Measurements from ENCODE around the gene PPL.

The PPL gene

GRCh38 chr16:4886151-4886550 is 50.8 kb downstream of the PPL start:
- no peaks in the 10 kb centered on the region for H3K79me2 ChIP-seq (ENCODE audit: insufficient read depth, low read length)
- H3F3A ChIP-seq (ENCODE audit: insufficient read depth, low read length) = no peaks in the 10 kb centered on the region
- H3K27me3 ChIP-seq (ENCODE audit: insufficient read depth, low read length) = no peaks in the 10 kb centered on the region
- no peaks in the 10 kb centered on the region for H3K9me2 ChIP-seq (ENCODE audit: low read depth, low read length)
- no peak overlapping the region for H2AFZ ChIP-seq (ENCODE audit: low read length)
- H3K4me1 ChIP-seq (ENCODE audit: insufficient read depth, low read length, severe bottlenecking) = no peaks in the 10 kb centered on the region
- H3K4me3 ChIP-seq (ENCODE audit: low read depth, low read length, poor library complexity, severe bottlenecking) = no peak overlapping the region
- no peaks in the 10 kb centered on the region for H4K20me1 ChIP-seq (ENCODE audit: insufficient read depth, low read length)
- peaks cover 46% of the 10 kb centered on the region for H3K36me3 ChIP-seq (ENCODE audit: insufficient read depth, low read length)
- TF ChIP-seq, protein P1, sequence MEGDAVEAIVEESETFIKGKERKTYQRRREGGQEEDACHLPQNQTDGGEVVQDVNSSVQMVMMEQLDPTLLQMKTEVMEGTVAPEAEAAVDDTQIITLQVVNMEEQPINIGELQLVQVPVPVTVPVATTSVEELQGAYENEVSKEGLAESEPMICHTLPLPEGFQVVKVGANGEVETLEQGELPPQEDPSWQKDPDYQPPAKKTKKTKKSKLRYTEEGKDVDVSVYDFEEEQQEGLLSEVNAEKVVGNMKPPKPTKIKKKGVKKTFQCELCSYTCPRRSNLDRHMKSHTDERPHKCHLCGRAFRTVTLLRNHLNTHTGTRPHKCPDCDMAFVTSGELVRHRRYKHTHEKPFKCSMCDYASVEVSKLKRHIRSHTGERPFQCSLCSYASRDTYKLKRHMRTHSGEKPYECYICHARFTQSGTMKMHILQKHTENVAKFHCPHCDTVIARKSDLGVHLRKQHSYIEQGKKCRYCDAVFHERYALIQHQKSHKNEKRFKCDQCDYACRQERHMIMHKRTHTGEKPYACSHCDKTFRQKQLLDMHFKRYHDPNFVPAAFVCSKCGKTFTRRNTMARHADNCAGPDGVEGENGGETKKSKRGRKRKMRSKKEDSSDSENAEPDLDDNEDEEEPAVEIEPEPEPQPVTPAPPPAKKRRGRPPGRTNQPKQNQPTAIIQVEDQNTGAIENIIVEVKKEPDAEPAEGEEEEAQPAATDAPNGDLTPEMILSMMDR (IDR thresholded peaks at IDR 0.05; ENCODE audit: low read length) = no peak
- no peak for TF ChIP-seq EZH2 (IDR thresholded peaks at IDR 0.05; ENCODE audit: borderline replicate concordance, low read length)
- no peak overlapping the region for H3K9ac ChIP-seq (ENCODE audit: low read length)
- H3K4me2 ChIP-seq (ENCODE audit: low read length) = no peak overlapping the region
- no peaks in the 10 kb centered on the region for H3K9me3 ChIP-seq (ENCODE audit: low read length)
- no peak overlapping the region for H3K27ac ChIP-seq (ENCODE audit: low read depth, low read length, poor library complexity, severe bottlenecking)

- Histone ChIP-seq H3K9ac (ENCODE audit: low read length) (no peak overlapping the region), H3K9me2 (ENCODE audit: low read depth, low read length) (no peaks in the 10 kb centered on the region), H4K20me1 (ENCODE audit: insufficient read depth, low read length) (no peaks in the 10 kb centered on the region), H3K27ac (ENCODE audit: low read depth, low read length, poor library complexity, severe bottlenecking) (no peak overlapping the region), H3K4me1 (ENCODE audit: insufficient read depth, low read length, severe bottlenecking) (no peaks in the 10 kb centered on the region), H3K27me3 (ENCODE audit: insufficient read depth, low read length) (no peaks in the 10 kb centered on the region), H3K36me3 (ENCODE audit: insufficient read depth, low read length) (peaks cover 56% of the 10 kb centered on the region), H3F3A (ENCODE audit: insufficient read depth, low read length) (no peaks in the 10 kb centered on the region), H3K9me3 (ENCODE audit: low read length) (no peaks in the 10 kb centered on the region), H3K4me3 (ENCODE audit: low read depth, low read length, poor library complexity, severe bottlenecking) (no peak overlapping the region), H2AFZ (ENCODE audit: low read length) (no peak overlapping the region), H3K79me2 (ENCODE audit: insufficient read depth, low read length) (no peaks in the 10 kb centered on the region), H3K4me2 (ENCODE audit: low read length) (no peak overlapping the region)
- TF ChIP-seq, protein P1 (IDR thresholded peaks at IDR 0.05; ENCODE audit: low read length) = no peak
- TF ChIP-seq EZH2 (IDR thresholded peaks at IDR 0.05; ENCODE audit: borderline replicate concordance, low read length) = no peak
Observed at GRCh38 chr16:4884972-4885874, 51.7 kb downstream of the PPL start.

- Histone ChIP-seq H4K20me1 (ENCODE audit: insufficient read depth, low read length) (no peaks in the 10 kb centered on the region), H2AFZ (ENCODE audit: low read length) (no peak overlapping the region), H3K9ac (ENCODE audit: low read length) (no peak overlapping the region), H3K79me2 (ENCODE audit: insufficient read depth, low read length) (no peaks in the 10 kb centered on the region), H3K9me2 (ENCODE audit: low read depth, low read length) (no peaks in the 10 kb centered on the region), H3K9me3 (ENCODE audit: low read length) (no peaks in the 10 kb centered on the region), H3F3A (ENCODE audit: insufficient read depth, low read length) (no peaks in the 10 kb centered on the region), H3K4me2 (ENCODE audit: low read length) (no peak overlapping the region), H3K4me3 (ENCODE audit: low read depth, low read length, poor library complexity, severe bottlenecking) (no peak overlapping the region), H3K36me3 (ENCODE audit: insufficient read depth, low read length) (peaks cover 66% of the 10 kb centered on the region), H3K27ac (ENCODE audit: low read depth, low read length, poor library complexity, severe bottlenecking) (no peak overlapping the region), H3K4me1 (ENCODE audit: insufficient read depth, low read length, severe bottlenecking) (no peaks in the 10 kb centered on the region), H3K27me3 (ENCODE audit: insufficient read depth, low read length) (no peaks in the 10 kb centered on the region)
- no peak for TF ChIP-seq EZH2 (IDR thresholded peaks at IDR 0.05; ENCODE audit: borderline replicate concordance, low read length)
- TF ChIP-seq, protein P1 (IDR thresholded peaks at IDR 0.05; ENCODE audit: low read length) = no peak
Observed at GRCh38 chr16:4884209-4884608, 52.7 kb downstream of the PPL start.

Measured in OCI-LY1 (cell line).